Breast epithelium (tissue), 3 donors: ENCODE results near the gene IGF1.

Experiments used
- CTCF ChIP-seq, 3 donors: fragments of 450-650 bp; IDR thresholded peaks; one replicate each; pipeline ENCODE4 v1.5.1; 2016 to 2017; ENCODE audit warnings: antibody characterized with exemption in 3 of 3, mild to moderate bottlenecking in 3 of 3, moderate library complexity in 3 of 3
- POLR2A ChIP-seq: fragments of 450-650 bp; IDR thresholded peaks from one replicate; pipeline ENCODE4 v1.6.1; 2016; ENCODE audit warnings: antibody characterized with exemption, mild to moderate bottlenecking, moderate library complexity
- POLR2AphosphoS5 ChIP-seq, 3 donors: sonication (generic); formaldehyde crosslinking; IDR thresholded peaks; one replicate each; pipeline ENCODE4 v1.6.1; 2017; ENCODE audit warnings: antibody characterized with exemption in 3 of 3

GRCh38 chr12:102350070-102350469, 130.3 kb downstream of the IGF1 start:
- no peak for TF ChIP-seq CTCF (IDR thresholded peaks at IDR 0.05)
- no peak for TF ChIP-seq POLR2AphosphoS5 (IDR thresholded peaks at IDR 0.05)
- TF ChIP-seq POLR2A, result no peak
